MG63 (cell line): ENCODE results near the gene PDE4DIP. TPM values are rescaled to one million over a fixed set of nuclear protein-coding genes. Genes with fewer than 3 reads are reported as not detected.
A peak's percentile ranks its signal among the peaks of the same experiment; 100 is the strongest.
"Not testable (repeated sequence)": the region's sequence is repeated elsewhere in the genome, so short reads cannot be mapped to it uniquely, and the experiment has no call there.

Experiments
- DNase-seq: peaks from one replicate; pipeline ENCODE4 v3.0.0-alpha.2; 2020
- H3K27me3 ChIP-seq: fragments of 250-450 bp; sonication (Bioruptor Pico); 2 replicates; pipeline ENCODE4 v1.5.1; 2020; ENCODE audit warnings: mild to moderate bottlenecking, moderate library complexity
- H3K36me3 ChIP-seq: fragments of 250-450 bp; sonication (Bioruptor Pico); 2 replicates; pipeline ENCODE4 v1.5.1; 2020; ENCODE audit warnings: mild to moderate bottlenecking, moderate library complexity
- H3K4me3 ChIP-seq: fragments of 250-450 bp; sonication (Bioruptor Pico); 2 replicates; pipeline ENCODE4 v1.5.1; 2020; ENCODE audit warnings: mild to moderate bottlenecking, moderate library complexity
- H3K9me3 ChIP-seq: fragments of 250-450 bp; sonication (Bioruptor Pico); 2 replicates; pipeline ENCODE4 v1.5.1; 2020; ENCODE audit warnings: mild to moderate bottlenecking, moderate library complexity
- total RNA-seq: library from RNA; depleted of rRNA; stranded (reverse); fragments of >200 nt; shearing (Covaris generic); gene quantifications from 2 replicates; pipeline ENCODE4 v1.2.3, GENCODE V29; 2014; ENCODE audit warnings: low replicate concordance

The PDE4DIP gene
- total RNA-seq, 1 experiment from 2014 or later: 48.6 TPM

DNA sequence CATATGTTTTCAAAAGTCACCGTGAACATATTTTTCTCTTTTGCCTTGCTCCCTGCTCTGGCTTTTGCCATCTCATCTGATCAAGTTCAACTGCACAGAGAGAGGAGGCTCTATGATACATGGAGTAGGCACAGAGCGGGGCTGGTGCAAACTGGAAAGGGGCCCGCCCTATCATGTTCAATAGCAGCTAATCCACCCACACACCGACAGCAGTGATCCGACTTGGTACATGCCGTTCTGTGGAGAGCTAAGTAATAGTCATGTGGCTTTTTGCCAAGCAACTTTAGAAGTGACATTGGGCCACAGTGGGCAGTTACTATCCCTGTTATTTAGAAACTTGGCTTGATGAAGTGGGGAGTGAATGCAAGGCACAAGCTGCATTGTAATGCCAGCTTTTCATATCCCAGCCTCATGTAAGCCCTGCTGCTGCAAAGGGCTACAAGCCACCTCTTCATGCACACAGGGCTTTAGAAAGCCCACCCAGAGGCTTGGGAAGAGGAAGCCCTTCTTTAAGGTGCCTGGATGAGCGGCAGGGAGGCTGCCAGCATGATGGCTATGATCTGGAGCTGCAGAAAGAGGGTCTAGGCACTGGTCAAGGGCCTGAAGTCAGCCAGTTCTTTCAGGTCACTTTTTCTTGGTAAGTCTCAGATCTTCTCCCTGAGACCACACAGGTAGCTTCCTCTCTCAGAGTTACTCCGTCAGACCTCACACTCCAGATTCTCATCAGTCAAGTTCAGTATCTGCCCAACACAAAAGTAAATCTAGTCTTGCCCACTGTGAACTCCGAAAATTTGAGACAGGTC is 57.1 kb downstream of the PDE4DIP start:
- H3K4me3 ChIP-seq, H3K36me3 ChIP-seq, DNase-seq, H3K27me3 ChIP-seq, H3K9me3 ChIP-seq: not testable (repeated sequence)

DNA sequence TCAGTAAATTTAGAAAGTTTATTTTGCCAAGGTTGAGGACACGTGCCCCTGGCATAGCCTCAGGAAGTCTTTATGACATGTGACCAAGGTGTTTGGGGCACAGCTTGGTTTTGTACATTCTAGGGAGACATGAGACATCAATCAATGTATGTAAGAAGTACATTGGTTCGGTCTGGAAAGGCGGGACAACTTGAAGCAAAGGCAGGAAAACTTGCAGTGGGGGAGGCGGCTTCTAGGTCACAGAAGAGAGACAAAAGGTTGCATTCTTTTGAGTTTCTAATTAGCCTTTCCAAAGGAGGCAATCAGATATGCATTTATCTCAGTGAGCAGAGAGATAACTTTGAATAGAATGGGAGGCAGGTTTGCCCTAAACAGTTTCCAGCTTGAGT is 57.7 kb downstream of the PDE4DIP start:
- not testable (repeated sequence) for H3K4me3 ChIP-seq, H3K9me3 ChIP-seq, DNase-seq, H3K27me3 ChIP-seq, H3K36me3 ChIP-seq

GRCh38 chr1:148909219-148909826 is 65.1 kb downstream of the PDE4DIP start:
- H3K9me3 ChIP-seq, H3K4me3 ChIP-seq, H3K36me3 ChIP-seq, H3K27me3 ChIP-seq, DNase-seq: not testable (repeated sequence)

- not testable (repeated sequence) for H3K4me3 ChIP-seq, H3K9me3 ChIP-seq, DNase-seq, H3K36me3 ChIP-seq, H3K27me3 ChIP-seq
Observed at GRCh38 chr1:148911303-148911928, 67.2 kb downstream of the PDE4DIP start.

DNA sequence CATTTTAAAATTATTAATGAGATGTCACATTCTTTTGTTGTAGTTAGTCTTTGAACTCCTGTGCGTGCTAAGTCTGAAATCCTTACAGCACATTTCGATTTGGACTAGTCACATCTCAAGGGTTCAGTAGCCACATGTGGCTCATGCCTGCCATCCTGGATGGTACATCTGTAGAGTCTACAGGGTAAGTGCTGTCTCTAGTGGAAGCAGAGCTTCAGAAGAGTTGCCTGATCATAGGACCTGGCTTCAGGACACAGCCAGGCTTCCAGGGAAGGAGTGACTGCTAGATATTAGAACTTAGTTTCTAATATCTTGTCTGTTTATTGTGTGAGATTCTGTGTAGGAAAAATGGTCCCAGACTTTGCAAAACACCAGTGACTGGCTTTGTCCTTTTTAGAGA is 72.0 kb downstream of the PDE4DIP start:
- not testable (repeated sequence) for H3K36me3 ChIP-seq, H3K27me3 ChIP-seq, H3K4me3 ChIP-seq, H3K9me3 ChIP-seq, DNase-seq

GRCh38 chr1:148916695-148917348 is 72.6 kb downstream of the PDE4DIP start:
- not testable (repeated sequence) for H3K36me3 ChIP-seq, H3K27me3 ChIP-seq, H3K4me3 ChIP-seq, H3K9me3 ChIP-seq
- DNase-seq: peak; percentile 83

DNA sequence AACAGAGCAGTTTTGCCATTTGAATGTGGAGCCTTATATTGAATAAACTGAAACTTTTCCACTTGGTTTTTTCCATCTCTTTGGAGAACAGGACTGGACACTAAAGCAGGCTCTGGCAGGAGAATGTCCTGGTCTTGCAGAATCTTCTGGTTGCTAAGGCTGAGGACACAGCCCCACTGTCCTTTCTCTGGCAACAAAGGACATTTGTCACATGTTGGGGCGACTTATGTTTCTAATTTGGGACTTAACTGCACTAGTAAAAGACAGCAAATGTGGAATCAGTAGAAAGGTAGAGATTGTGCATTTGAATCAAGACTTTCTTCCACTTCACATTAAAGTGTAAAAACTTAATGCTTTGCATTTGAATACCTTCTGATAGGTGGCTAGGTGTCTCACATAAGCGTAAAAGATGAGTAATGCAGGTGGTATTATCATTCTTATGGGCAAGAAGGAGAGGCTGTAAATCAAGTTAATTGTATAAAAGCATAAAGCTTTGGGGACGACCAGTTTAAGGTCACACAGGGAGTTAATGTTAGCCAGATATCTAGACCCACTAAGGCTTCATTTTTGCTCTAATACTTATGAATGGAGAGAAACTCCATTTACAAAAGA is 74.7 kb downstream of the PDE4DIP start:
- not testable (repeated sequence) for DNase-seq, H3K4me3 ChIP-seq, H3K27me3 ChIP-seq, H3K36me3 ChIP-seq, H3K9me3 ChIP-seq

GRCh38 chr1:148921047-148921446 is 76.8 kb downstream of the PDE4DIP start:
- H3K9me3 ChIP-seq, H3K4me3 ChIP-seq, H3K36me3 ChIP-seq, DNase-seq, H3K27me3 ChIP-seq: not testable (repeated sequence)

DNA sequence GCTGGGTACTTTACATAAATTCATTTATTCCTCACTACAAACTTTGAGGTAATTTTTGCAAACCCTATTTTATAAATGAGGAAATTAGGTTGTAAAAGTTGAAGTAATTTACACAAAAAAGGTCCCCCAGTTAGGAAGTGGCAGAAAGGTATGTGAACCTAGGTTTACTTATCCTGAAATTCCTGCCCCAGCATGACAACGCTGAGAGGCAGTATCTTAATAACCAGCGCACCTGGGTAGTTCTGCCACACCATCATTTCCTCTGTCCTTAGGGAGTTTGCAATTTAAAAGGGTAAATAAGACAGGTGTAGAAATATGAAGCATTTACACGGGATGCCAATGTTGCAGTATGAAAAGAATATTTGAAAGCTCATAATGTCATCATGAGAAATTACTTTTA is 79.6 kb downstream of the PDE4DIP start:
- DNase-seq, H3K9me3 ChIP-seq, H3K27me3 ChIP-seq, H3K36me3 ChIP-seq, H3K4me3 ChIP-seq: not testable (repeated sequence)

GRCh38 chr1:148927645-148928044 is 83.4 kb downstream of the PDE4DIP start:
- H3K9me3 ChIP-seq, H3K27me3 ChIP-seq, DNase-seq, H3K4me3 ChIP-seq, H3K36me3 ChIP-seq: not testable (repeated sequence)

- H3K36me3 ChIP-seq, H3K9me3 ChIP-seq, DNase-seq, H3K4me3 ChIP-seq, H3K27me3 ChIP-seq: not testable (repeated sequence)
Observed at GRCh38 chr1:148929253-148929652, 85.0 kb downstream of the PDE4DIP start.

GRCh38 chr1:148935381-148936002 is 91.3 kb downstream of the PDE4DIP start:
- H3K36me3 ChIP-seq, H3K9me3 ChIP-seq, DNase-seq, H3K27me3 ChIP-seq, H3K4me3 ChIP-seq: not testable (repeated sequence)

DNA sequence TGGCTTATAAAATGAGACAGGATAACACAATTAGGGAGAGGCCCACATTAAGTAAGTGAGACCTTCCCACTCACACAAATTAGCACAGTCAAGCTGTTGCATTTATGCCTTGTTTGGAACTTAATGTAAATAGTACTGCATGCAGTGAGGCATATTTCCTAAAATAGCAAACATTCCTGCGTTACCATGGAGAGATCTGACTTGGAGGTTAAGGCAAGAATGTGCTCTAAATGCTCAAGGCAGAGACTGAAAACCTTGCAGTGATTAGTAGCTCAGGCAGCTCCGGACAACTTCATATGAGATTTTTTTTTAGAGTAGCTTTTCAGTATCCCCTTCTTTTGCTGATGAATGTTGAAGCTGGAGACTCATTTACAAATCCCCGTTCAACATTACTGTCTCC is 98.7 kb downstream of the PDE4DIP start:
- H3K9me3 ChIP-seq, DNase-seq, H3K4me3 ChIP-seq, H3K36me3 ChIP-seq, H3K27me3 ChIP-seq: not testable (repeated sequence)

- H3K9me3 ChIP-seq, H3K36me3 ChIP-seq, DNase-seq, H3K27me3 ChIP-seq, H3K4me3 ChIP-seq: not testable (repeated sequence)
Observed at GRCh38 chr1:148945130-148945529, 100.9 kb downstream of the PDE4DIP start.

DNA sequence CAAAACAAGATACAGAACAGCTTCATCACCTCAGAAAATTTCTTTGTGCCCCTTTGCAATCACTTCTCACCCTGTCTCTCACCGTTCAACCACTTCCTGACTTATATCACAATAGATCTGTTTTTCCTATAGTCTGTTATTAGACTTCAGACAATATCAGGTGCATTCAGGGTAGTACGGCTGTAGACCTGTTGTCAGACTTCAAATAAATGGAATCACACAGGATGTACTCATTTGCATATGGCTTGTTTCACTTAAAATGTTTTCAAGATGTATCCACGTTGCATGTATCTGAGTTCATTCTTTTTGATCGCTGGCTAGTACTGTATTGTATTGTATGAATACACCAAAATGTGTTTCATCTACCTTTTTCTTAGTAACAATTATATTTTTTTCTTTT is 104.5 kb downstream of the PDE4DIP start:
- not testable (repeated sequence) for H3K36me3 ChIP-seq, H3K27me3 ChIP-seq, DNase-seq, H3K4me3 ChIP-seq, H3K9me3 ChIP-seq

GRCh38 chr1:148951336-148952227 is 107.4 kb downstream of the PDE4DIP start:
- peak; percentile 86 for DNase-seq
- not testable (repeated sequence) for H3K27me3 ChIP-seq, H3K9me3 ChIP-seq, H3K36me3 ChIP-seq
- peak overlapping the region; percentile 59 for H3K4me3 ChIP-seq
